Glutamatergic neuron (in vitro differentiated cells): ENCODE measurements around the gene PRB4. TPM values are rescaled to one million over a fixed set of nuclear protein-coding genes. Genes with fewer than 3 reads are reported as not detected.
"Not testable (repeated sequence)": the region's sequence is repeated elsewhere in the genome, so short reads cannot be mapped to it uniquely, and the experiment has no call there.

ENCODE experiments used
- DNase-seq: peaks from one replicate; pipeline ENCODE4 v3.0.0; 2022
- H3K27ac Mint-ChIP-seq: one replicate; pipeline ENCODE4 v1.8.0; 2020; ENCODE audit warnings: mild to moderate bottlenecking, mixed read lengths, inconsistent platforms; ENCODE audit not compliant: unreplicated experiment
- H3K27me3 Mint-ChIP-seq: one replicate; pipeline ENCODE4 v1.8.0; 2020; ENCODE audit warnings: mild to moderate bottlenecking, moderate library complexity, mixed read lengths, inconsistent platforms; ENCODE audit not compliant: unreplicated experiment
- H3K36me3 Mint-ChIP-seq: one replicate; pipeline ENCODE4 v1.8.0; 2020; ENCODE audit warnings: mild to moderate bottlenecking, mixed read lengths, inconsistent platforms; ENCODE audit not compliant: unreplicated experiment
- H3K4me1 Mint-ChIP-seq: one replicate; pipeline ENCODE4 v1.8.0; 2020; ENCODE audit warnings: mild to moderate bottlenecking, low read depth, mixed read lengths, inconsistent platforms; ENCODE audit not compliant: unreplicated experiment
- H3K4me3 Mint-ChIP-seq: one replicate; pipeline ENCODE4 v1.8.0; 2020; ENCODE audit warnings: mild to moderate bottlenecking, mixed read lengths, inconsistent platforms; ENCODE audit not compliant: unreplicated experiment
- H3K9me3 Mint-ChIP-seq: one replicate; pipeline ENCODE4 v1.8.0; 2020; ENCODE audit warnings: mild to moderate bottlenecking, moderate library complexity, mixed read lengths, inconsistent platforms; ENCODE audit not compliant: unreplicated experiment
- CTCF ChIP-seq: fragments of 200-600 bp; sonication (generic); IDR thresholded peaks from one replicate; pipeline ENCODE4 v1.5.0; 2021; ENCODE audit not compliant: partially characterized antibody, unreplicated experiment
- long read RNA-seq: library from polyadenylated mRNA; unstranded; transcript quantifications from one replicate; pipeline ENCODE4 v2.0.0, GENCODE V29; 2020; ENCODE audit not compliant: unreplicated experiment
- total RNA-seq: library from RNA; stranded (reverse); fragmentation: NEBNext Ultra II Directional; extraction: Animal tissue kit (Norgen Biotek cat#: 25700); gene quantifications from one replicate; pipeline ENCODE4 v1.2.1, GENCODE V29; 2021; ENCODE audit not compliant: unreplicated experiment

Gene PRB4
- total RNA-seq: not detected
- long read RNA-seq: 0 reads

DNA sequence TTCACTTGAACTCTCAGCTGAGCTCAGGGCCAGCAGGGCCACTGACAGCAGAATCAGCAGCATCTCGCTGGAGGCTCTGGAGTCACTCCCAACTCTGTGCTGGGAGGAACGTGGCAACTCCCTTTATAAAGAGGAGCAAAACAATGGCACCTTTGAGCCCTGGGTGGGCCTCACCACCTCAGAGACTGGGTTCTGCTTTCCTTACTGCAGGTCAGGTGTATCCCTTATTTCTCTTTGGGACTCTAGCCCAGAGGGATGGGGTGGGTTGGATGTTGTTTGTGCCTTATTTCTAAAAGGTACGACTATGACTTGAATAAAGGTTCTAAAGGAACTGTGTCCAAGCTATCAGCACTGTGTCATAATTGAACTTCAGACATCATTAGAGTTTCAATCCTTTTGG lies at the start of gene PRB4:
PRB4 (minus strand) TSS at position 101 of the 400 bp plus-strand sequence; CDS start at position 63, 38 bp downstream.
- DNase-seq: no peak
- no peak within 1 kb of the TSS for H3K27ac Mint-ChIP-seq
- no peak for TF ChIP-seq CTCF
- H3K36me3 Mint-ChIP-seq: no peaks in the 10 kb centered on the region
- H3K9me3 Mint-ChIP-seq: no peaks in the 10 kb centered on the region
- H3K4me3 Mint-ChIP-seq: no peak within 1 kb of the TSS
- H3K4me1 Mint-ChIP-seq: no peaks in the 10 kb centered on the region
- peaks cover 3% of the 10 kb centered on the region for H3K27me3 Mint-ChIP-seq

- H3K4me1 Mint-ChIP-seq, H3K36me3 Mint-ChIP-seq, H3K9me3 Mint-ChIP-seq, H3K4me3 Mint-ChIP-seq, H3K27ac Mint-ChIP-seq, H3K27me3 Mint-ChIP-seq, DNase-seq: not testable (repeated sequence)
Measured at GRCh38 chr12:11351736-11352135, 41.5 kb upstream of the PRB4 start.

GRCh38 chr12:11348439-11348838 lies 38.2 kb upstream of the PRB4 start:
- DNase-seq: no peak
- no peak overlapping the region for H3K4me3 Mint-ChIP-seq
- no peaks in the 10 kb centered on the region for H3K9me3 Mint-ChIP-seq
- H3K36me3 Mint-ChIP-seq: no peaks in the 10 kb centered on the region
- H3K27me3 Mint-ChIP-seq: no peaks in the 10 kb centered on the region
- no peaks in the 10 kb centered on the region for H3K4me1 Mint-ChIP-seq
- no peak for TF ChIP-seq CTCF
- H3K27ac Mint-ChIP-seq: no peak overlapping the region

DNA sequence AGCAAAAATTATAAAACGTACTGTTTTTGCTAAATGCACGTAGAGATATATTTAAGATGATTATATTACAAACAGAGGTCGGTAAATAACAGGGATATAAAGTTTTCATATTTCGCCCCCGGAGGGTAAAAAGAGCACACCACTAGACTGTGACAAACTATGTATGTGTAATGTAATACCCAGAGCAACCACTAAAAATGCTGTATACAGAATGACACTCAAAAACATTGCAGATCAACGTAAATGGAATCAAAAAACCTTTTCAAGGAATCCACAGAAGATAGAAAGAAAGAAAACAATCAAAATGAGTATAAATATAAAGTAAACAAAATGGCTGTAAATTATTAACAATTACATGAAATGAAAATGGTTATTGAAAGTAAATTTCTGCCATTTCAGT lies 37.6 kb upstream of the PRB4 start:
- H3K27me3 Mint-ChIP-seq: no peaks in the 10 kb centered on the region
- H3K27ac Mint-ChIP-seq: no peak overlapping the region
- TF ChIP-seq CTCF: peak; percentile 79
- H3K36me3 Mint-ChIP-seq: no peaks in the 10 kb centered on the region
- no peaks in the 10 kb centered on the region for H3K9me3 Mint-ChIP-seq
- no peak for DNase-seq
- H3K4me1 Mint-ChIP-seq: no peaks in the 10 kb centered on the region
- H3K4me3 Mint-ChIP-seq: no peak overlapping the region

GRCh38 chr12:11344500-11344899 lies 34.3 kb upstream of the PRB4 start:
- no peaks in the 10 kb centered on the region for H3K27me3 Mint-ChIP-seq
- no peaks in the 10 kb centered on the region for H3K4me1 Mint-ChIP-seq
- no peak for TF ChIP-seq CTCF

DNA sequence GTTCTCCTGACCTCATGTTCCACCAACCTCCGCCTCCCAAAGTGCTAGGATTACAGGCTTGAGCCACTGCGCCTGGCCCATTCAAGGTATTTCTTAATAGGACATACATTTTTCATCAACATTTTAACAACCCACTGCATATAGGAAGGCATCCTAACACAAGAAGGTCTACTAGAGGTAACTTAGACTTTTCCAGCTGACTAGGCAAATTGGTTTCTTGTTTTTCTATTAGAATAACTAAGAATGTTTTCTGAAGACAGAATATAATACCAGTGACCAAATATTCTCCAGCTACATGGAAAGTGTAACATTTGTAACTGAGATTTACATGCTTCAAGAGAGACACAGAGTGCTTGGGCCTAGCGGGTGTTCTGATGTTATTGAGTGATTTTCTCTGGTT lies 14.2 kb upstream of the PRB4 start:
- peaks cover 4% of the 10 kb centered on the region for H3K36me3 Mint-ChIP-seq
- H3K27ac Mint-ChIP-seq: no peak overlapping the region
- peaks cover 2% of the 10 kb centered on the region for H3K4me1 Mint-ChIP-seq
- DNase-seq: no peak
- no peaks in the 10 kb centered on the region for H3K9me3 Mint-ChIP-seq
- no peak overlapping the region for H3K4me3 Mint-ChIP-seq
- TF ChIP-seq CTCF: no peak
- H3K27me3 Mint-ChIP-seq: peaks cover 1% of the 10 kb centered on the region

More at GRCh38 chr12:11344500-11344899, 34.3 kb upstream of the PRB4 start:
- Mint-ChIP-seq H3K4me3 (no peak overlapping the region), H3K9me3 (no peaks in the 10 kb centered on the region), H3K27ac (no peak overlapping the region), H3K36me3 (no peaks in the 10 kb centered on the region)
- no peak for DNase-seq
